GM10847 (cell line): Measurements from ENCODE around the gene SIVA1.

ENCODE experiments used
- POLR2A ChIP-seq: IDR thresholded peaks from 2 replicates; pipeline ENCODE4 v1.6.1; 2011; ENCODE audit not compliant: insufficient read length; ENCODE audit errors: extremely low read depth

Gene SIVA1

DNA sequence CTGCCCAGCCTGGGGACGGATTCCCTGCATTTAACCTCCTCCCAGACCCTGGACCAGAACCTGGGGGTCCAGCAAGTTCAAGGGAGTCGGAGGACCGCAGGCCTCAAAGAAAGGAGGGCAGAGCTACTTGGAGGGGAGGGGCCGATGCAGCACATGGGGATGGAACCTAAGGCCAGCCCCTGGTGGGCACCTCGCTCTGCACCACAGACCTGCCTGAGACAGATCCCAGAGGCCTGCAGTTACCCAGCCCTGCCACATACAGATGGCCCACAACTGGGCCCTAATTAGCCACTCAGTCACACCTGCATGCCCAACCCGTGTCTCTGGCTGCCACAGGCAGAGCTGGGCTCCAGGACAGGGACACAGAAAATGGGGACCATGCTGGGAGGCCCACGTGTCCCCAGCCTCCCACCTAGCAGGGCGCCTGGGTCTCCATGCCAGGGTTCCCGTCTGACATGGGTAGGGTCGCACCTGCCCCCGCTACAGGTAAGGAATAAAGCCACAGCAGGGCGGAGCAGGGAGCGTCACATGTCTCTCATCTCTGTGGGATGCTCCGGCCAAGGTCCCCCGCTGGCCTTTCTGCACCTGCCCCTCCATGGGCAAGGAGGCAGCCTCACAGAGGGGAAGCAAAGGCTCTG lies 25.9 kb downstream of the SIVA1 start:
- TF ChIP-seq POLR2A = no peak

DNA sequence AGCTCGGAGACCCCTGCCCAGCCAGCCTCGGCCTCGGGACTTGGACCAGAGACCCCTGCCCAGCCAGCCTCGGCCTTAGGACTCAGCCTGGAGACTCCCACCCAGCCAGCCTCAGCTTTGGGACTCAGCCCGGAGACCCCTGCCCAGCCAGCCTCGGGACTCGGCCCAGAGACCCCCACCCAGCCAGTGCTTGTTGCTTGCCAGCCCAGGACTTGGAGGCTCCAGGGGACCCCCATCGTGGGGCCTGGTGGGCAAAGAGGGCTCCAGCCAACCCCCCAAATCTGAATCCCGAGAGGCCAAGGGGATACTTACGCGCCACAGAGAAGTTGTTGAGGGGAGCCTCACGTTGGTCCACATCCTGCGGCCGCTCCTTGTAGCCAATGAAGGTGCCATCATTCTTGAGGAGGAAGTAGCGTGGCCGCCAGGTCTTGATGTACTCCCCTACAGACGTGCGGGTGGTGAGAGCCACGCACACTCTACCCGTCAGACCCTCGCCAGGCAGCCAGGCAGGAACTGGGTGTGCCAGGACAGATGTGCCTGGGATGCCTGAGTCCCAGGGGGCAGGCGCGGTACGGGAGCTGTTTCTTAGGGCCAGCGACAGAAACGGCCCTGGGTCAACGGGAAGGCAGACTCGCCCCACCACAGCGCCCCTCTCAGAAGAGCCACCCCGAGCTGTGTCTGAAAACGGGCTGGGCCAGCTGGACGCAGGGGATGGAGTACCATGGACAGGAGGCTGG lies 27.0 kb downstream of the SIVA1 start:
- TF ChIP-seq POLR2A = no peak

GRCh38 chr14:104780513-104781030 lies 27.6 kb downstream of the SIVA1 start:
- TF ChIP-seq POLR2A = no peak

GRCh38 chr14:104781271-104782077 lies 28.5 kb downstream of the SIVA1 start:
- no peak for TF ChIP-seq POLR2A

DNA sequence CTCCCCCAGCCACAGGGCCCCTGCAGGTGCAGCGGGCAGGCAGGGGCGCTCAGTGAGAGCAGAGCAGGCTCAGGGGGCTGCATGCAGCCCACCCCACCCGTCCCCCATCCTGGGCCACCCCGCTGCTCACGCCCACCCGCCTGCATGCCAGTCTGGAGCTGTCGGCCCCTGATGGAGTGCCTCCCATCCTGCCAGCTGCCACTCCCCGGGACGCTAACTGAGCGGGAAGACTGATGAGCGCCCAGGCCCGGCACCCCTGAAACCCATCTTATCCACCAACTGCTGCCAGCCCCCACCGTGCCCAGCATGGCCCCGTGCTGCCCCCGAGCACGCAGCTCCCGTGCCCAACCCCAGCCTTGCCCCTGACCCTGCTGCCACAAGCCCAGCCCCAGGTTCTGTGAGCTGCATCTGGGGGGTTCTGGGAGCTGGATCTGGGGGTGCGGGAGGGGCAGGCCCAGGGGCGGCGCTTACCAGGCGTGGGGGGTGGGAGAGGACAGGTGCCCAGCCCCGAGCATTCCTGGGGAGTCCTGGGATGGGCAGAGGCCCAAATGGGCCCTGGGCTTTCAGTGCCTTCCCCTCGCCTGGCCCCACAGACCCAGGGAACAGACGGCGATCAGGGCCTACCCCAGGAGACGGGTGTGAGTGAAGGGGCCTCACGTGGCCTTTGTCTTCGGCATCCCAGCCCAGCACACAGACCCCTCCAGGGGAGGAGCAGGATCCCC lies 29.3 kb downstream of the SIVA1 start:
- no peak for TF ChIP-seq POLR2A

DNA sequence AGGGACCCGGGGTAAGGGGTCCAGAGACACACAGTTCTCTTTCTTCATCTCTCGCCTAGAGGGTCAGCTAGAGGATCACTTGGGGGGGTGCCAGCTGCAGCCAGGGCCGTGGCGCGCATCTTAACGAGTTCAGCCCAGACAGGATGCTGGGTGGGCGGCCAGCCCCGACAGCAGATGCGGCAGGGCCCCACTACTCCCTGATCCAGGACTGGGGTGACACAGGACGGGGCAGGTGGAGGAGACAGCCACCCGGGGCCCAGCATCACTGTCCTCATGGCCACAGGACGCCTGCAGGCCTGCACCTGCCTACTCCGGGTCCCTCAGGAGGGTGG lies 29.8 kb downstream of the SIVA1 start:
- no peak for TF ChIP-seq POLR2A

DNA sequence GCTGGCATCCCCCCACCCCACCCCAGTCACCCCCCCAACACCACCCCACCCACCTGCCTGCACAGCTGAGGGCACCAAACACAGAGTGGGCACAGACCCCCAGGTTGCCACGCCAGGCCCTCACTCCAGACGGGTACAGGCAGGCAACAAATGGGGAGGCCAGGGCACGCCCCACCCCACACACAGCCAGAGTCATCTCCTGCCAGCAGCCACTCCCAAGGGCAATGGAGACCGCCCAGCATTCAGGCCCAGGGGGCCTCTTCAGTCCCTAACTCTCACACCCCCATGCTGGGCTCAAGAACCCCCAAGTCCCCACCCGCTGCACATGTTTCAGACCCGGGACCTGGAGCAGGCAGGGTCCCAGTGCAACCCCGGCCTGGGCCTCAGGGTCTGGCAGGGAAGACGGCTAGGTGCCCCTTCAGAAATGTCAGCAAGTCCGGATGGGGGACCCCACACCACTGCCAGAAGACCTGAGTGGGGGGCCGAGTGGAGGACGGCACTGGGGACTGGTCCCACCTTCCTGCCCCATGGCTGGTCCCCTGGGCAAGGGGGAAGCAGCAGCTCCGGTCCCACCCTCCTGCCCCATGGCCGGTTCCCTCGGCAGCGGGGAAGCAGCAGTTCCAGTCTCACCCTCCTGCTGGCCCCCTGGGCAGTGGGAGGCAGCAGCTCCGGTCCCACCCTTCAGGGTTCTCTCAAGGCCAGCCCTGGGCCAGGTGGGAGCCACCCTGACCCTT lies 30.7 kb downstream of the SIVA1 start:
- TF ChIP-seq POLR2A = no peak

DNA sequence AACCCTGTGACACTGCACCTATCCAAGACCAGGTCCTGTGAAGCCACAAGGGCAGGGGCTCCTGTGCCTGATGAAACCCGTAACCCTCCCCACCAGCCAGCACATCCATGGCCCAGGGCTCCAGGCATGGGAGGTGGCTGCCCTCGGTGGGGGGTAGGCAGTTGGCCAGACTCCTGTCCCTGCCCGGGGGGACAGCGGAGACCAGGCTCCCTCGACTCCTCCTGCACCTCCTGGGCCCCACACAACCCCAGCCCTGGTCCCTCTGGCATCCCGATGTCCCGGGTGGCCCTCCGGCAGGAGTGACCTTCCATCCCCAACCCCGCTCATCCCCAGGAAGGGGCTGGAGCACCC lies 31.2 kb downstream of the SIVA1 start:
- no peak for TF ChIP-seq POLR2A

DNA sequence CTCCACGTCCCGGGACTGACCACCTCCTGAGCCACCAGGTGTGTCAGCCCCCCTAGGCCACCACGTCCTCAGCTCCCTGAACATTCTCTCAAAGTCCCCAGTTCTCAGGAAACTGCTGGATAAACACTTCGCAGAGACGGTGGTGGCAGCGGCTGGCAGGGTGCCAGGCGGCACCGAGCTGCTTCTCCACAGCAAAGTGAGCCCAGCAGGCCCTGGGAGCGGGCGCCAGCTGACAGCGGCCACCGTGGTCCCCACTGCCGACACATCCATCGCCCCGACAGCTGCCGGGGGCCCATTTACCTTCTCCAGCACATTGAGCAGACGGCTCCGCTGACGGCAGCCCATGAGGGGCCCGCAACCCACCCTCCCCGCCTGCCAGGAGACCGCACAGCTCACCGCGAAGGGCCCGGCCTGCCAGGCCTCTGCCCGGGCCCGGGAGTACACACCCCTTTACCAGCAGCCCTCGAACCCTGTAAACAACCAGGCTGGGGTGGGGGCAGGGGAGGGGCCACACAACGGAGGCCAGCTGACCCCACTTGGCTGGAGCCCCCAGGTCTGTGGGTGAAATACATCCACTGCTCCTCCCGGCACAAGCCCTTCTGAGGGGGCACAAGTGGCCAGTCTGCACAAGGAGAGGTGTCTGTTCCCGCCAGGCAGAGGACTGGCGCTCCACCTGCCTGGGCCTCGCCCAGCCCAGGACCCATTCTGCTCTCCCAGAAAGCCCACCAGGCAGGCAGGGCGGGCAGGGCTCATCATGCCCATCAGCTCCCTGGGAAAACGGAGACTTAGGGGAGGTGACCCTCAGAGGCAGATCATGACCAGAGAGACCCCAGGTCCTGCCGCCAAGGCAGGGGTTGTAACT lies 32.1 kb downstream of the SIVA1 start:
- TF ChIP-seq POLR2A = no peak

- no peak for TF ChIP-seq POLR2A
These were observed 32.7 kb downstream of the SIVA1 start for GRCh38 chr14:104785708-104786080.

- no peak for TF ChIP-seq POLR2A
These were observed 33.2 kb downstream of the SIVA1 start for GRCh38 chr14:104786091-104786586.

- TF ChIP-seq POLR2A = no peak
These were observed 34.1 kb downstream of the SIVA1 start for GRCh38 chr14:104786726-104787675.

- no peak for TF ChIP-seq POLR2A
These were observed 34.8 kb downstream of the SIVA1 start for GRCh38 chr14:104787736-104788135.
